Ishikawa (cell line): Measurements from ENCODE around the gene TBL2.

Source experiments
- CEBPB ChIP-seq: IDR thresholded peaks from 2 replicates; pipeline ENCODE4 v1.6.1; 2012
- CREB1 ChIP-seq: IDR thresholded peaks from 2 replicates; pipeline ENCODE4 v1.6.1; 2012; ENCODE audit warnings: low read depth
- EGR1 ChIP-seq: IDR thresholded peaks from 2 replicates; pipeline ENCODE4 v1.6.1; 2012
- EP300 ChIP-seq: IDR thresholded peaks from 2 replicates; pipeline ENCODE4 v1.6.1; 2012; ENCODE audit warnings: borderline replicate concordance
- FOXM1 ChIP-seq: IDR thresholded peaks from 2 replicates; pipeline ENCODE4 v1.6.1; 2012; ENCODE audit warnings: low read depth, borderline replicate concordance
- NFIC ChIP-seq: IDR thresholded peaks from 2 replicates; pipeline ENCODE4 v1.6.1; 2012
- RAD21 ChIP-seq: IDR thresholded peaks from 2 replicates; pipeline ENCODE4 v1.6.1; 2012; ENCODE audit warnings: low read depth
- TAF1 ChIP-seq: IDR thresholded peaks from 2 replicates; pipeline ENCODE4 v1.6.1; 2012; ENCODE audit warnings: low read depth, mild to moderate bottlenecking
- TCF12 ChIP-seq: IDR thresholded peaks from 2 replicates; pipeline ENCODE4 v1.6.1; 2012; ENCODE audit warnings: low read depth
- YY1 ChIP-seq: IDR thresholded peaks from 2 replicates; pipeline ENCODE4 v1.6.1; 2012; ENCODE audit warnings: low read depth
- ZBTB7A ChIP-seq: IDR thresholded peaks from 2 replicates; pipeline ENCODE4 v1.6.1; 2012; ENCODE audit warnings: low read depth
- TF ChIP-seq, protein P1 (sequence below): IDR thresholded peaks from 2 replicates; pipeline ENCODE4 v1.6.1; 2012; ENCODE audit warnings: low read depth, mild to moderate bottlenecking
- TF ChIP-seq, protein P2 (sequence below): IDR thresholded peaks from 2 replicates; pipeline ENCODE4 v1.6.1; 2012

Gene TBL2

DNA sequence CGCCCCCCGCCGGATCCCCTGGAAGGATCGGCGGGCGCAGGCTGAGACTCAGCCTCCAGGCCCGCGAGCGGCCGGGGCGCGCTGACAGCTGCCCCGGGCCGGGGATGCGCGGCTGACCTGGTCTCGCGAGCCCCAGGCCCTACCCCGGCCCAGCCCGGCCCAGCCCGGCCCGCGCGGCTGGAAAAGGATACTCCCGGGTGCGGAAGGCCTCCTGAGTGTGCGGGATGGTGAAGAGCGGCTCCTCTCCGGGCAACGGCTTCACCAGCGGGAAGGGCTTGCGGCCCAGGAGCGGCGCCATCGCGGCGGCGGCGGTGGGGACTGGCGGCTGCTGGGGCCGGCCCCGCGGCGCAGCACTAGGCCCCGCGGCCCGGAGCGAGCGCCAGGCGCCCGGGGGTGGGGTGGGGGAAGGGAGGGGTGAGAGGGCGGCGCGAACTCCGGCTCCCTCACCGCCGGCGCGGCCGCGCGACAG is 56.7 kb downstream of the TBL2 start:
- no peak for TF ChIP-seq YY1
- TF ChIP-seq NFIC: no peak
- TF ChIP-seq, protein P1, sequence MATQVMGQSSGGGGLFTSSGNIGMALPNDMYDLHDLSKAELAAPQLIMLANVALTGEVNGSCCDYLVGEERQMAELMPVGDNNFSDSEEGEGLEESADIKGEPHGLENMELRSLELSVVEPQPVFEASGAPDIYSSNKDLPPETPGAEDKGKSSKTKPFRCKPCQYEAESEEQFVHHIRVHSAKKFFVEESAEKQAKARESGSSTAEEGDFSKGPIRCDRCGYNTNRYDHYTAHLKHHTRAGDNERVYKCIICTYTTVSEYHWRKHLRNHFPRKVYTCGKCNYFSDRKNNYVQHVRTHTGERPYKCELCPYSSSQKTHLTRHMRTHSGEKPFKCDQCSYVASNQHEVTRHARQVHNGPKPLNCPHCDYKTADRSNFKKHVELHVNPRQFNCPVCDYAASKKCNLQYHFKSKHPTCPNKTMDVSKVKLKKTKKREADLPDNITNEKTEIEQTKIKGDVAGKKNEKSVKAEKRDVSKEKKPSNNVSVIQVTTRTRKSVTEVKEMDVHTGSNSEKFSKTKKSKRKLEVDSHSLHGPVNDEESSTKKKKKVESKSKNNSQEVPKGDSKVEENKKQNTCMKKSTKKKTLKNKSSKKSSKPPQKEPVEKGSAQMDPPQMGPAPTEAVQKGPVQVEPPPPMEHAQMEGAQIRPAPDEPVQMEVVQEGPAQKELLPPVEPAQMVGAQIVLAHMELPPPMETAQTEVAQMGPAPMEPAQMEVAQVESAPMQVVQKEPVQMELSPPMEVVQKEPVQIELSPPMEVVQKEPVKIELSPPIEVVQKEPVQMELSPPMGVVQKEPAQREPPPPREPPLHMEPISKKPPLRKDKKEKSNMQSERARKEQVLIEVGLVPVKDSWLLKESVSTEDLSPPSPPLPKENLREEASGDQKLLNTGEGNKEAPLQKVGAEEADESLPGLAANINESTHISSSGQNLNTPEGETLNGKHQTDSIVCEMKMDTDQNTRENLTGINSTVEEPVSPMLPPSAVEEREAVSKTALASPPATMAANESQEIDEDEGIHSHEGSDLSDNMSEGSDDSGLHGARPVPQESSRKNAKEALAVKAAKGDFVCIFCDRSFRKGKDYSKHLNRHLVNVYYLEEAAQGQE: no peak
- TF ChIP-seq ZBTB7A: no peak

DNA sequence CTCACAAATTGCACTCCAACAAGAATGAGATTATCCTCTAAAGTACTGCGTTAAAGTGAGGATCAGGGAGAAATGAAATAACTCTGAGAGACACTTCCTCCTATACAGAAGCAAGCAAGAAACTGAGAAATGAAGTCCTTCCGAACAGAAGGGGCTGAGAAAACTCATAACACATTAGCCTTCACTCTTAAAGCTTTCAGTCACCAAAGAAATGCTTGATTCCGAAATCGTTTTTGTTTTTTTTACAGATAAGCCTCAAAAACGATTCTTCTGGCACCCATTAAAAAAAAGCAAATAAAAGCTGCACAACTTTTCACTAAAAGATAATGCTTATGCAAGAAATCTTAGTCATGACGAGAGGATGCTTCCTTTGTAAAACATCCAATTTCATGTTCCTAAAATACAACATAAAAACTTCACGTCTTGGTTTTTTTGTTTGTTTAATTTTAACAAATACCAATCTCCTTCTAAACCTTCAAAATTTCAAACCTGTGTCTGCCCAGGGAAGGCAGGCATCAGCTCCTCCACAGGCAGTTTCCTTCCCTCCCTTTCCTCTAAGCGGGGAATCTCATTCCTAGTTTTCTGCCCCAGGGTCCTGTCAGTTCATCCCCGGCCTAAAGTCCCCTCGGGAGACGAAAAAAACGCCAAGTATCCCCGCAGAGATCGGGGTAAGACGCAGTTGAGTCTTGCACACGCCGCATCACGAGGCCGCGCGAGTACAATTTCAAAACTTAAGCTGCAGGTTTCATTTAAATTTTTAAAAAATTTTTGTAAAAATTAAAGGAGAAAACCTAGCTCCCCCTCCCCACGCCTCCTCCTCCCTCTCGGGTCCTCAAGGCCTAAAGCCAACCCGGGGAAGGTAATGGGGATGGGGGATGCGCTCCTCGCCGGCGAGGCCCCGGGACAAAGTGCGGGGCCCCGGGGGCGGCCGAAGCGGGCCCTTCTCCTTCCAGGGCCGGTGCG is 57.4 kb downstream of the TBL2 start:
- TF ChIP-seq, protein P2, sequence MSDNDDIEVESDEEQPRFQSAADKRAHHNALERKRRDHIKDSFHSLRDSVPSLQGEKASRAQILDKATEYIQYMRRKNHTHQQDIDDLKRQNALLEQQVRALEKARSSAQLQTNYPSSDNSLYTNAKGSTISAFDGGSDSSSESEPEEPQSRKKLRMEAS: peak; percentile 16; the same call in 1 of the 2 replicates
- TF ChIP-seq EP300: no peak

DNA sequence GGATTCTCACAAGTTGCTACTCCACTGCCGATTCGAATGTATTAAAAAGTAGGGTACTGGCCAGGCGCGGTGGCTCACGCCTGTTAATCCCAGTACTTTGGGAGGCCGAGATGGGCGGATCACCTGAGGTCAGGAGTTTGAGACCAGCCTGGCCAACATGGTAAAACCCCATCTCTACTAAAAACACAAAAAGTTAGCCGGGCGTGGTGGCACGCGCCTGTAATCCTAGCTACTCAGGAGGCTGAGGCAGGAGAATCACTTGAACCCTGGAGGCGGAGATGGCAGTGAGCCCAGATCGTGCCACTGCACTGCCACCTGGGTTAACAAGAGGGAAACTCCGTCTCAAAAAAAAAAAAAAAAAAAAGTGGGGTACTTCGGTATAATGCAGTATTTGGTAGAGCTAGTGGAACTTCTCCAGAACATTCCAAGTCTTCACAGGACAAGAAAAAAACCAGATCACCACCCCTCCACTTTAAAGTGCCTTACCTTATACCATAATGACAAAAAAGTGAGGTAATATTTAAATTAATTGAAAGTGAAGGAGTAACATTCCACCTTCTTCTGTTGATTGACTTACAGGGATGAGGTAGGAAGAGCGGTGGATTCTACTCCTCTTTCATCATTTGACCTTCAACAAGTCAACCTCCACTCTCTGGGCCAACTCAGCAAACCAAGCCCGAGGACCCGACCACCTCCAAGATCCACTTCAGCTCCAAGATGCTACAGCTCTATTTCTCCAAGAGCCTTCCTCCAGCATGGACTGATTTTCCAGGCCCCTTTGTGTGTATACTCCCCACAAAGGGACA is 58.3 kb downstream of the TBL2 start:
- TF ChIP-seq TAF1: no peak
- TF ChIP-seq CEBPB: no peak

DNA sequence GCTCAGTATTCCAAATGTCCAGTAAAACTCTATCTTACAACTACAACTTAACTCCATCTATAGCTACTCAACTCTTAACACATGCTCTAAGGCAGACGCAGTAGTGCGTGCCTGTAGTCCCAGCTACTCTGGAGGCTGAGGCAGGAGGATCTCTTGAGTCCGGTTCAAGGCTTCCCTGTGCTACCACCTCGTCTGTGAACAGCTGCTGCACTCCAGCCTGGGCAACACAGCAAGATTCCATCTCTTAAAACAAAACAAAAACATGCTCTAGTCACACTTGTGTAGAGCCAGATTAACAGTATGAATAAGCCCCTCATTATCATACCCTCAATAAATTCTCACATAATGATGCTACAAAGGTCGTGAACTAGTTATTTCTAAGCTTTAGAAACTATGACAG is 59.9 kb downstream of the TBL2 start:
- no peak for TF ChIP-seq YY1
- TF ChIP-seq EP300: no peak
- no peak for TF ChIP-seq EGR1
- TF ChIP-seq ZBTB7A: no peak
- TF ChIP-seq TCF12: no peak
- TF ChIP-seq, protein P1: no peak
- no peak for TF ChIP-seq TAF1
- TF ChIP-seq CREB1: no peak
- TF ChIP-seq, protein P2: no peak
- no peak for TF ChIP-seq FOXM1
- no peak for TF ChIP-seq RAD21
